Left lobe of liver (tissue), 2 donors: ENCODE results near the gene FAM120B. TPM values are rescaled to one million over a fixed set of nuclear protein-coding genes. Genes with fewer than 3 reads are reported as not detected.

Experiments
- ATAC-seq: fragments of 200-7000 bp; cut with Tn5 transposase; one replicate; pipeline ENCODE4 v1.9.1; 2020; ENCODE audit warnings: mild to moderate bottlenecking, moderate library complexity
- DNase-seq: peaks from one replicate; pipeline ENCODE4 v3.0.0-alpha.2; 2020; ENCODE audit warnings: low spot score
- total RNA-seq: library from RNA; stranded (reverse); gene quantifications from one replicate; pipeline ENCODE4 v1.2.1, GENCODE V29; 2021
- donor health status: DM: no; HTN: no; CAD: no; lungs with moderate emphysema.
- donor health status: DM: no; HTN: yes; CAD: no.

Gene FAM120B
- total RNA-seq, 1 donor from 2014 or later: 11.6 TPM

DNA sequence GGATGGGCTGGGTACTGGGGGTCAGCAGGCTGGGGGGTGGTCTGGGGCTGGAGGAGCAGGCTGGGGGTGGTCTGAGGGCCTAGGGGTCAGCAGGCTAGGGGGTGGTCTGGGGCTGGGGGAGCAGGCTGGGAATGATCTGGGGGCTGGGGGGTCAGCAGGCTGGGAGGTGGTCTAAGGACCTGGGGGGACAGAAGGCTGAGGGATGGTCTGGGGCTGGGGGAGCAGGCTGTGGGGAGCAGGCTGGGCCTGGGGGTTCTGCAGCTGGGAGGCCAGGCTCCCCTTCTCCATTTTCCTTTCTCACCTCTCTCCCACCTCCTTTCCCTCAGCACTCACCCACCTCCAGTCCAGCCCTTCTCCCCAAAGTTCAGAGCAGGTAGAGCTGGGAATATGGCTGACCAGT, 132.3 kb downstream of the FAM120B start:
- ATAC-seq: no peak
- DNase-seq: peak; percentile 19

DNA sequence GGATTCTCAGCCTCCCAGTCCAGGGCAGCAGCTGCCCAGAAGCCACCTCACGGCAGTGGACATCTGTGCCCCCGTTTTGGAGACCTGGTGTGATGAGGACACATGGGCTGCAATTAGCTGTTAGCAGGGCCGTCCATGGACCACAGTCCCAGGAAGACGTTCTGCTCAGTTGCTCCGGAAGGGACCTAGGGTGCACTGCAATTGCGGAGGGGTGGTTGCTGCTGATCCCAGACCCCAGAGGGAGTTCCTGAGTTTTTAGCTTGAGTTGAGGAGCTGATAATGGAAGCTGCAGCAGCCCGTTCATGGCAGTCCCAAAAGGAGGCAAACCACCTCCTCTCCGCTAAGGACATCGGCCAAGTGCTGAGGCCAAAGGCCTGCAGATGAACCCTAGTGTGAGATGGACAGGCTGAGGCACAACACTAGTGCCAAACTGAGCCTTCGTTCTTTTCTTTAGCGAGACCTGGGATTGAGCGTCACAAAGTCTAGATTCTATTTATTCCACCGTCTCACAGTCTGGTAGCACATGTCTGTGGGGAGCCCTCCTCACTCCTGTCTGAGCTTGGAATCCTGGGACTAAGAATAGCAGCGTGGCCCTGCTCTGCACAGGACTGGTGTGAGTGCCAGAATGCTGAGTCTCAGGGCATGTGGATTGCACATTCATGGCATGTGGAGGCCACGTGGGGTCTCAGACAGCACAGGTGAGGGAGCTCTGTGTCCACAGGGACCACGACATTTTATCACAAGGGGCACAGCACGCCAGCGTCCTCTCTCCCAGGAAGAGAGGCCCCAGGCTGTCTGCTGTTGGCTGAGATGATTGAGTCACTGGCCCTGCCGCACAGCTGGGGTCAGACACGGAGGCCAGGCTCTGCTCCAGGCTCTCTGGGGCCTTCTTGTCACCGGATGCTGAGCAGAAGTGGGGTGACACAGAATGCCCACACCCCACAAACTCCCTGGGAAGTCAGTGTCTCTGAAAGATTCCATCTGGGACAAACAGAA, 133.1 kb downstream of the FAM120B start:
- ATAC-seq: no peak
- DNase-seq: peak; percentile 38

DNA sequence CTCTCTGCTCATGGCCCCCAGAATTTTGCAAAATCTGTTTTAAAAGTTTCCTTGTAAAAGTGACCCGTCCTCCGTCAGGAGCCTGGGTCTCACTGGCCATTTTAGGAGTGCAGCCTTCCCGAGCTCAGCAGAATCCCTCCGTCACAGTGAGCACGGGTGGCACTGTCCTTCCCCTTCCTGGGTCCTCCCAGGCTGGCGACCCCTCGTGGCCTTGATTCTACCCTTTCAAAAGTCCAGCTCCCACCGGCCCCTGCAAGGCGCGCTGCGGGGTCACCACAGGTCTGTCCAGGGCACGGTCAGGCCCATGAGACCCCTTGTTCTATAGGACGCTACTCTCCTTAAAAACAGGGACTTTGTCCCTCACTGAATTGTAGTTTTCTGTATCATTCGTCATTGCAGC, 133.9 kb downstream of the FAM120B start:
- ATAC-seq: no peak
- DNase-seq: peak; percentile 32

DNA sequence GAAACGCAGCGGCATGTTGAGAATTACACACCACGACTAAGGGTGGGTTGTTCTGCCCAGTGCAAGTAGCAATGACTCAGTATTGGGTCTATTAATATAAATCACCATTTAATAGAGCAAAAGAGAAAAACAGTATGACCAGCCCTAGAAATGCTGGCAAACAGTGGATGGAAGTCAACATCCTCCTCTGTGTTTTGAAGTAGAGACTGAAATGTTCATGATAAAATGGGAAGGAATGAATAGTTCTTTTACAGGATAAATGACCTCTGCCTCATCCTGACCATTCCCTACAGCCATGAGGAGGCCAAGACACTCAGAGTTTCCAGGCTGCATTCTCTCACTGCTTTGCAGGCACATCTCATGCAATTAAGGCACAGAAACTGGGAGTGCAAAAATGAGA, 134.8 kb downstream of the FAM120B start:
- DNase-seq: no peak
- ATAC-seq: no peak

DNA sequence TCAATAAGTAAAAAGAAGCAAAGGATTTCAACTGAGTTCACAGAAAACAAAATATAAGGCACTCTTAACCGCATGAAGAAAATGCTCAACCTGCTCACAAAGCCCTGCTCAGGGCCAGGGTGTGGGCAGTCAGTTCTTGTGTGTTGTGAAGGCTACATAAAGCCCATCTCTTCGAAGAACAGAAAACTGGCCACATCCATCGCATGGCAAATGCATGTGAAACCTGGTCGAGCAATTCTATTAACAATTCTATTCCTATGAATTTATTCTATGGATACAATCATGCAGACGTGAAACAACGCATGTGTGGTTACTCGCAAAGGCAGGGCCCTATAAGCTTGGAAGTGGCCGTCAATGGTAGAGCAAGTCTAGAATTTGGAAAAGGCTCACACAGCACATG, 136.0 kb downstream of the FAM120B start:
- no peak for ATAC-seq

GRCh38 chr6:170443151-170443662, 136.6 kb downstream of the FAM120B start:
- no peak for ATAC-seq
- no peak for DNase-seq

More for the DNA sequence above, 136.0 kb downstream of the FAM120B start:
- DNase-seq: no peak

DNA sequence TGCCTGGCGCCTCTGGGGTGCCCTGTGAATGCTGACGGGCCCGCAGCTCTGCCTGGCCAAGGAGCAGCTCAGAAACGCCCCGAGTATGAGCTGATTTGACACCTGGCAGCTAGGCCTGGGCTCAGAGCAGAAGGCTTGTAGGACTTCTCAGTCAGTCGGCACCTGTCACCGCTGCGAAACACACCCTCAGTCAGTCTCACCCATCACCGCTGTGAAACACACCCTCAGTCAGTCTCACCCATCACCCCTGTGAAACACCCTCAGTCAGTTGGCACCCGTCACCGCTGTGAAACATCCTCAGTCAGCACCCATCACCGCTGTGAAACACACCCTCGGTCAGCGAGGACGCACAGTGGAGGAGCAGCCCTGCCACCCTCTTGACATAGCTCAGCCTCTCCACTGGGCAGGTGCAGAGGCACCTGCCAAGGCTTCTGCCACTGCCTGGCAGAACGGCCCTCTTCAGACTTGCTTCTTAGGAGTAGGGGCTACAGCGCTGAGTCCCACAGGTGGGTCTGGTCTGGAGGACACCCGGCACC, 137.6 kb downstream of the FAM120B start:
- DNase-seq (no peak), ATAC-seq (no peak)

GRCh38 chr6:170444811-170445211, 138.3 kb downstream of the FAM120B start:
- no peak for ATAC-seq
- DNase-seq: no peak

GRCh38 chr6:170445487-170445886, 138.9 kb downstream of the FAM120B start:
- ATAC-seq (no peak), DNase-seq (no peak)

DNA sequence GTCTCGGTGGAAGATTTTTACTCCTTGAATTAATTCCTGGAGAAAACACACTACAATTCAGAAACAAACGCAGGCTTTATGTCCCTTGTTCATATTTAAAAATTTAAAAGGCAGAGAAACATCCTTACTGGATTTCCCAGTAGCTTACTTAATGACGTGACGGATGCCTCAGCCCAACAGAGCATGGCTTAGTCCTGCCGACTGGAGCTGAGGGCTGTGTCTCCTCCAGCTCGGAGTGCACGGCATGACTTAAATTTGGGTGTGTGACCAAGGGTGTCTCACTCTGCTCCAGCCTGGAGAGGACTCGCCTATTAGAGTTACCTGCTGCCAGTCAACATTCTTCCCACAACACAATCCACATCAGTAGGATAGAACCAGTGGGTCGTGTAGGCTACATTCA, 139.4 kb downstream of the FAM120B start:
- DNase-seq (no peak), ATAC-seq (no peak)

- no peak for DNase-seq
- no peak for ATAC-seq
Observed at GRCh38 chr6:170446841-170447560, 140.4 kb downstream of the FAM120B start.

GRCh38 chr6:170447561-170447930, 141.0 kb downstream of the FAM120B start:
- ATAC-seq: no peak
- DNase-seq: no peak

DNA sequence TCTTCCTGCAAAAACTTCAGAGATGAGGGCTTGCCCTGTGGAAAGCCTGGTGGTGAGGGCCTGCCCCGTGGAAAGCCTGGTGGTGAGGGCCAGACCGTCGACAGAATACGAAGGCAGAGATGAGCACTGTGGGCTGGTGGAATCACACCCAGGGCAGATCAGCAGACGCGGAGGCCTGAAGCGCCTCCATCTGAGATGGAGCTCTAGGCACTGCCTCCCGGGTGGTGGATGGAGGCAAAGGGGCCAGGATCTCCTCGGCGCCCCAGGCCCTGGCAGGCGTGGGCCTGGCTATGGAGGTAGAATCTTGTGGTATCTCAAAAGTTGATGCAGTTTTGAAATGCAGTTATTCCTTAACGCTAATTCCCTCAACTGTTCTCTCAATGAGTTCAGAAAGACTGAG, 141.8 kb downstream of the FAM120B start:
- DNase-seq (peak; percentile 30), ATAC-seq (no peak)

- DNase-seq (peak; percentile 32), ATAC-seq (no peak)
Observed at GRCh38 chr6:170448751-170449630, 142.4 kb downstream of the FAM120B start.

DNA sequence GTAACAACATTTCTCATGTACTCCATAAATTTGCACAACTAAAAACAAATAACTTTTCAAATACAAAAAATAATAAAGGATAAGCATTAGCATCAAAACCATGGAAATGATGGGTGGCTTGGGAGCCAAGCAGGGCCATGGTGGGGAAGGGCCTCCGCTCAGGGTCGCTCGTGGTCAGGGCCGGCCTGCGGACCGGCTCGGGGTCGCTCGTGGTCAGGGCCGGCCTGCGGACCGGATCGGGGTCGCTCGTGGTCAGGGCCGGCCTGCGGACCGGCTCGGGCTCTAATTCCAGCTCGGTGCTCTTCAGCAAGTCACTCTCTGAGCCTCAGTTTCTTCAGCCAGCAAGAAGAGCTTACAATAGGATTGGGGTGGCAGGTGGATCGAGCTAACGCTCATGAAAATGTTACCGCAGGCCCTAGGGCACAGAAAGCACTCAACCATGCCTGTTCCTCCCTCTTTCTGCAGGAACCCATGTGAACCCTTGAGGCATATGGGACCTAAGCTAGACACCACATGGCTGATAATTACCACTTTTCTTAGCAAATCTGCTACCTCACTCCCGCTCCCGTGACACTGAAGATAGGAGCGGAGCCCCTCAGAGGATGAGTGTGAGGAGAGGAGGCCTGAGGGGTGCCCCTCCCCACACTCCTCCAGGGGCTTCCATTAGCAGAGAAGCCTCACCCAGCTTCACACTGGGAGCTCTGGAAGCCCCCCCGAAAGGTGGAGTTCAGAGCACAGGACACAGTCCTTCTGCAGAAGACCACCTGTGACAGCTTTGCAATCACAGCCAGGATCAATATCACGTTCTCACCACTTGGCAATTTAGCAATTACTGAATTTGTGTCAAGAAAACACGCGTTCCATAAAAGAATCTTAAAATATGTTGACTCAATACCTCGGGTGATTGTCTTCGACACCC, 143.5 kb downstream of the FAM120B start:
- ATAC-seq (peak; percentile 37), DNase-seq (no peak)

- no peak for ATAC-seq
- no peak for DNase-seq
Observed at GRCh38 chr6:170450916-170451761, 144.6 kb downstream of the FAM120B start.

DNA sequence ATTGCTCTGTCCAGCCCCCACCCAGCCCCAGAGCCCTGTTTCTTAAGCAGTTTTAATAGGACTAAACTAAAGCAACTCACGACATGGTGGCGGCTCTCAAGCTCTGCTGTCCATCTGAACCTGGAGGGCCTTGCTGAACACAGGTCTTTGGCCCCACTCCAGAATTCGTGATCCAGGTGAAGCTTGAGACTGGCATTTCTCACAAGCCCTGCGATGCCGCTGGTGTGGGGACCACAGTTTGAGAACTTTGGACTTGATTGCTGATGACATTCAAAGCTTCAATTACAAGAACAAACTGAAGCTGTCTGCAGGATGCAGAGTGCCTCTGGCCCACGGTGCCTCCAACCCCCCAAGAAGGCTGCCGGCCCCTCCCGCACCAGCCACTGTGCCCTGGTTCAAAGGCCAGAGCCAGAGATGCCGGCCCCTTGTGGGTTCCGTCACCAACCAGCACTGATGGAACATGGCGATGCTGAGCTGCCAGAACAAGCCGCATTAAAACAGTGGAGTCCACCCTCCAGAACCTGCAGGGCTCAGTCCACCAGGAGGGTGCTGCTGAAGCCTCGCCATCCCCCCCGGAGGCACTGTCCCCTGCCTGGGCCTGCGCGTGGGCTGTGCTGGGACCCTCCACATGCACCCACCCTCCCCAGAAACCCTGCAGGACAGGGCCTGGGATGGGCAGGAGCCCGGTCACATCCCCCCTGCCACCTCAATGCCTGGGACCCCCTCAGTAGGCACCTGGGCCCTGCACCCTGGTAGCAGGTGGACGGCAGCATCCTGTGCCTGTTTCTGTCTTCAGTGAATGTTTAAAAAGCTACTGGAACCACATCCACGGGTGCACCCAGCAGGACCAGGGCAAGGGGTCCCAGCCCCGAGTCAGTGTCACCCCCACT, 145.4 kb downstream of the FAM120B start:
- no peak for ATAC-seq
- DNase-seq: no peak
